Measurements from ENCODE around the gene DNAH2.
A peak's percentile ranks its signal among the peaks of the same experiment; 100 is the strongest.
"Not testable (repeated sequence)": the region's sequence is repeated elsewhere in the genome, so short reads cannot be mapped to it uniquely, and the experiment has no call there.

DNAH2 gene

GRCh38 chr17:7852919-7853690 is 135.6 kb downstream of the DNAH2 start:
- DNase-seq: no peak

- DNase-seq: no peak
Observed at GRCh38 chr17:7853691-7854038, 136.1 kb downstream of the DNAH2 start.

GRCh38 chr17:7854078-7854777 is 136.7 kb downstream of the DNAH2 start:
- no peak for DNase-seq

DNA sequence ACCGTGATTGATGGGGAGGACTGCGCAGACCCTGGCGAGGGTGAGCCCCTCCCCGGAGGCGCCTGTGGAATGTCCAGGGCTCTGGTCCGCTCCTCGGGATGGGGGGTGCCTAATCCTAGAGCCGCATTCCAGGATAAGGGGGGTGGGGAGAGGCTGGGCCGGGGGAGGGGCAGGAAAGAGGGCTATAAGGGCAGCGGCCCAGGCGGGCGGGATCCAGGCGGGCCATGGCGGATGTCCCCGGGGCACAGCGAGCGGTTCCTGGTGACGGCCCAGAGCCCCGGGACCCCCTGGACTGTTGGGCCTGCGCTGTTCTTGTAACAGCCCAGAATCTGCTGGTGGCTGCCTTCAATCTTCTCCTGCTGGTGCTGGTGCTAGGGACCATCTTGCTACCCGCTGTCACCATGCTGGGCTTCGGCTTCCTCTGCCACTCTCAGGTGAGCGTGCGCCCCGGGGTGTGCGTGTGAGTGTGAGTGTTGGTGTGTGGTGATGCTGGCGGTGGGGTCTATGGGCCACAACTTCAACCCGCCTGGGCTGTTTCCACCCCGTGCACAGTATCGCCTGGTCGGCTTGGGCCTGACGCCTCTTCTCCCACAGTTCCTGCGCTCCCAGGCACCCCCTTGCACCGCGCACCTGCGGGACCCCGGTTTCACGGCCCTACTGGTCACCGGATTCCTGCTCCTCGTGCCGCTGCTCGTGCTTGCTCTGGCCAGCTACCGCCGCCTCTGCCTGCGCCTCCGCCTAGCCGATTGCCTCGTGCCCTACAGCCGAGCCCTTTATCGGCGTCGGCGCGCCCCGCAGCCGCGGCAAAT is 137.5 kb downstream of the DNAH2 start, which contains the start of gene TMEM88:
Gene TMEM88, plus strand, starts transcription at position 216 of the 809 bp plus-strand sequence. Its CDS starts 9 bp downstream, at position 225.
- no peak for DNase-seq

DNA sequence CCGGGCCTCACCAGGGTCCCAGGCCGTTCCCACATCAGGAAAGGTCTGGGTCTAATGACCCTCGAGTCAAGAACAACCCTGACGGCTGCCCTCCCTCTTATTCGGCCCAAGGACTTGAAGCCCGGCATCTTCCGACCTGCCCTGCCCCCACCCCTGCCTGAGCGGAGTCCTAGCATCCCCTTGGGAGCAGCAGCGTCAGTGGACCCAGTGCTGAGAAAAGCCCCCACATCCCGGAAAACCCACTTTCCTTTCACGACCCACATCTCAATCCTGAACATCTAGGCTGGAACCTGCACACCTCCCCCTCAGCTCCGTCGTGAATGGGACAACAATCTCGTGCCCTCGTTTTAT is 138.1 kb downstream of the DNAH2 start:
- no peak for DNase-seq

DNA sequence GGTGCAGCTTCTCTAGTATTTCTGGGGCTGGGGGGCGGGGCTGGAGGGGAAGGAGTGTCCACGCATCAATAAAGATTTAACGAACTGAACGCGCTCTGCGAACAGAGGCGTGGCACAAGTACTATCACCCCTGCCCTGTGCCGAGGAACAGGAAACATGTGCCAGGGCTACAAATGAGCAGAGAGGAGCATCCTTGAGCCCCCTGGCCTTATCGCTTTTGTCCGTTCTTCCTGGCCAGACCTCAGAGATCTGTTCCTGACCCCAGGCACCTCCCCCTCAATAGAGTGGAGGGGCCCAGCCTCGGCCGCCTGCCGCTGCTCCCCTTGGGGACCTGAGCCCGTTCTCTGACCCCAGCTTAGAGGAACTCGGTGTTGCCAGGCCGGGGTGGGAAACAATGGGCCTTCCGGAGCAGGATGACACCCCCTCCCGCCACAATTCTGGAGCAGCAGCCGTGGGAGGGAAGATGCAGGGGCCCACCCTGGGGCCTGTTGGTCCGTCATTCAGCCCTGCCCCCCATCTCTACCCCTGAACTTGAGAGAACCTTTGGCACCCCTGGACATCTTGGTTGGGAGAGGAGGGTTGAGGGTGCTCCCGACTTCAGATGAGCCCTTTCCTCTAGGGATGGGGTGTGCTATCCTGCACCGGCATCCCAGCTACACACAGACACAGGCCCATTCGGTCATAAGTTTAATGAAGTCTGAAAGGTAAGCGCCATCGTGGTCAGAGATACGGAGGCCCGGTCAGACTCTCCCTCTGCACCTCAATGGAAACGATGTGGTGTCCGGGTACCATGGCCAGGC is 138.7 kb downstream of the DNAH2 start:
- DNase-seq: no peak

DNA sequence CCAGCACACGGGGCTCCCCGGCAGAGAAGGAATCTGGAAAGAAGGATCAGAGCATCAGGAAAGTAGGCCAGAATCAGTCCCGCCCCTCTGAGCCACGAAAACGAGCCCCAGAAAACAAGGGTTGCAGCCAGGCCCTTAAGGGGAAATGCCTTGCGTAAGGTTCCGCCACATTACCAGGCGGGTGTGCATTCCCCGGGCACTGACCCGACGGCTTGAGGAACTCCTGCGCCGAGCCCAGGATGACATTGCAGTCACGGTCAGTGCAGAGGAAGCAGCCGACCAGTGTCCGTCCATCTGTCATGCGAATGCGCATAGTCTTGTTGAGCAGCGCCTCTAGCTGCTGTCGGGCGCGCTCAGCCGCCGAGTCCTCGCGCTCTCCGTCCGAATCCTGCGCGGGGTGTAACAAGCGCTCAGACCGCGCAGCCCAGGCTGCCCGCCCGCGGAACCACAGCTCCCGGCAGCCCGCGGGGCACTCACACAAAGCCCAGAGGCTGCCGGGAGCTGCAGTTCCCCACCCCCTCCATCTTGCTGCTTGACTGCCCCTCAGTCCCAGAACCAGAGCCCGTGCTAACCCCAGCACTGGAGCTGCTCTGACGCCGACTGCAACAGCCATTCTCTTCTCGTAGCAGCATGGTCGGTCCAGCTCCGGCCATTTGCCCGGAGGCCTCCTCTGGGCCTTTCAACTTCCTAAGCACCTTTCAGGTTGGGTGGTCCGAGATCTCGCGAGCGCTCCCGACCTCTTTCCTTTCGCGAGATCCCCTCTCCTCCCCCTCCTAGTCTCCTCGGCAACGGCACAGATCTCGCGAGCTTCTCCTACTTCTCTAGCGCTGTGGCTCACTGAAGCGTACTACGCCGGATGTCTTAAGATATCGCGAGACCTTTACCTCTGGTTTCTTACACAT is 139.5 kb downstream of the DNAH2 start, which contains the start of gene NAA38:
Gene NAA38, minus strand, starts transcription at position 749 of the 902 bp plus-strand sequence. Its CDS starts 96 bp downstream, at position 653.
- DNase-seq: peak; percentile 97 to 99

- peak; percentile 89 to 99 for DNase-seq
Observed at GRCh38 chr17:7857713-7858521, 140.4 kb downstream of the DNAH2 start, which contains the start of gene CYB5D1. CYB5D1 (plus strand) TSS chr17:7858003; CDS start chr17:7858135, 132 bp downstream.

GRCh38 chr17:7858522-7858810 is 140.9 kb downstream of the DNAH2 start:
- no peak for DNase-seq

DNA sequence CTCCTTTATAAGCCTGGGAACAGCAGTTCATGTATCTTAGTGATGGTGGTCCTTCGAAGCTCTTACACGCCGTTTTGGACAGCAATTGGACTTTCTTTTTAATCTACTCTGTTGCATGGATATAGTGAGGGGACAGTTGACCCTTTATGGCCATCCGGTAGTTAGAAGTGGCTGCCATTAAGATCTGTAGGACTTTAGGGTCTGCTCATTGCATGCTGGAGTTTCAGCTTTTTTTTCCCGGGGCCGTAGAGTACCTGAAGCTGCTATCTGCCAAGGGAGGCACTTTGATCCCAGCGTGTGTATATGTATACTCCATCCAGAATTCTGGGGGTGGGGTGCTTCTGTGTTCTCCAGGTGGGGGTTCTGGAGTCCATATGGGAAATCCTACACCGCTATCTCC is 141.5 kb downstream of the DNAH2 start:
- DNase-seq: no peak

DNA sequence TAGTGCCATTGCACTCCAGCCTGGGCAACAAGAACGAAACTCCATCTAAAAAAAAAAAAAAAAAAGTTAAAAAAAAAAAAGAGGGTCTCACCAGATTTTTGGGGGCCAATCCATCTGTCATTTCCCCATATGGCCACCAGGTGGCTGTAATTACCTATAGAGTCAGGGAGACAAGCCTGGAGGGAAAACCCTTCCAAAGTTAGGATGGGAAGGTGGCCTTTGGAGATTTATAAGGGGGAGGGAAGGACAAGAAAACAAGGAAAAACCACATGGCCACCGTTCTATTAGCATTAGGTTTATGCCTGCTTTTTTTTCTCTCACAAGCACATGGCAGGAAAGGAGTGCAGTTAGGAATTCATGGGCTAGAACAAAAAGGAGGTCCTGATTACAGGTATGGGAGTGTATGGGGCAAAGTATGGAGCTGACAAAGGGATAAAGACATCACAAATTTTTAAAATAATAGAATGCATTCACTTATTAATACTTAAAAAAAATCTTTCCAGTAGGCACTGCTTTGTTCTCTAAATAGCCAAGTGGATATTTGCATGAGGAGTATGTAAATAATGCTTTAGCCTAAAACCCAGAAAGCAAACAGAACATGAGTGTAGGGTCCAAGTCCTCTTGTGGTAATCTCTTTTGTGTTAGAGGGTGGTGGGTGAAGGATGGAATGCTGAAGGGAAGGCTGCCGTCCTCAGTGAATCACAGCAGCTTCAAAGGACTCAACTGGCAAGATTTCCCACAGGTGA is 145.3 kb downstream of the DNAH2 start:
- peak; percentile 20 to 47 for DNase-seq

DNA sequence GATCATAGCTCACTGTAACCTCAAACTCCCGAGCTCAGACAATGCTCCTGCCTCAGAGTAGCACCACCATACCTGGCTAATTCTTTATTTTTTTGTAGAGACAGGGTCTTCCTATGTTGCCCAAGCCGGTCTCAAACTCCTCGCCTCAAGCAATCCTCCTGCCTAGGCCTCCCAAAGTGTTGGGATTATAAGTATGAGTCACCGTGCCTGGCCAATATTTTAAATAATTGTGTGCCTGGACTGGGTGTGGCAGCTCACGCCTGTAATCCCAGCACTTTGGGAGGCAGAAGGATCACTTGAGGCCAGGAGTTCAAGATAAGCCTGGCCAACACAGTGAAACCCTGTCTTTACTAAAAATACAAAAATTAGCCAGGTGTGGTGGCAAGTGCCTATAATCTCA is 146.8 kb downstream of the DNAH2 start:
- not testable (repeated sequence) for DNase-seq

- DNase-seq: no peak
Observed at GRCh38 chr17:7864995-7865650, 147.6 kb downstream of the DNAH2 start.

GRCh38 chr17:7867881-7868329 is 150.4 kb downstream of the DNAH2 start:
- DNase-seq: no peak

DNA sequence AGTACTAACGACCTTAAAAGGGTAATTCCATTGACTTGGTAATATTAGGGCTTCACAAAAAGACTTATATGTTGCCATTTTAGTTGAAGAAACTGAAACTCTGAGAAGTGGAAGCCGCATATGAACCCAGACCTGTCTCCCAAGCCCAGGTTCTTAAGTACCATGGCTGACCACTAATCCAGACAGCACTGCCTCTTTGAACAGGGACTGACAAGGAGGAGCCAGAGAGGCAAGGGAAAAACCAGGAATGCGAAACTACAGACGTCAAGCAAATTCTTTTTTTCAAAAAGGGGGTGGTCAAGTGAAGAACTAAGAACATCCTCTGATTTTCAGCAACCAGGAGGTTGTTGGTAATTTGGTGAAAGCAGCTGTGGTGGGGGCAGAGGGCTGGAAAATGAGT is 155.5 kb downstream of the DNAH2 start:
- DNase-seq: no peak

GRCh38 chr17:7875804-7876370 is 158.3 kb downstream of the DNAH2 start:
- no peak for DNase-seq

DNA sequence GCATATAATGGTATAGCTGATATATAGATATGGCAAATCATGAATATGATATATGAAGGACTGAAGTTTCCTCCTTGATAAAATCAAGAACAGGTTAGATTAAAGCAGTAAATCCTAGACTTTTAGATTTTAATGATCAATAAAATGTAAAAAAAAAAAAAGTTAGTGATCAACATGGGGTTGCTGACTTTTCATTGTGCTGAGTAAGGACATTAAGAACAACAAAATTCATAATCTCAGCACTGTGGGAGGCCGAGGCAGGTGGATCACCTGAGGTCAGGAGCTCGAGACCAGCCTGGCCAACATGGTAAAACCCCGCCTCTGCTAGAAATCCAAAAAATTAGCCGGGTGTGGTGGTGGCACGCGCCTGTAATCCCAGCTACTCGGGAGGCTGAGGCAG is 160.7 kb downstream of the DNAH2 start:
- no peak for DNase-seq

GRCh38 chr17:7880076-7880868 is 162.7 kb downstream of the DNAH2 start:
- DNase-seq: no peak
